ENCODE results near the gene ETV6. TPM values are rescaled to one million over a fixed set of nuclear protein-coding genes. Genes with fewer than 3 reads are reported as not detected.

Gene ETV6
- total RNA-seq, 1 experiment from 2014 or later = 17.2 TPM

DNA sequence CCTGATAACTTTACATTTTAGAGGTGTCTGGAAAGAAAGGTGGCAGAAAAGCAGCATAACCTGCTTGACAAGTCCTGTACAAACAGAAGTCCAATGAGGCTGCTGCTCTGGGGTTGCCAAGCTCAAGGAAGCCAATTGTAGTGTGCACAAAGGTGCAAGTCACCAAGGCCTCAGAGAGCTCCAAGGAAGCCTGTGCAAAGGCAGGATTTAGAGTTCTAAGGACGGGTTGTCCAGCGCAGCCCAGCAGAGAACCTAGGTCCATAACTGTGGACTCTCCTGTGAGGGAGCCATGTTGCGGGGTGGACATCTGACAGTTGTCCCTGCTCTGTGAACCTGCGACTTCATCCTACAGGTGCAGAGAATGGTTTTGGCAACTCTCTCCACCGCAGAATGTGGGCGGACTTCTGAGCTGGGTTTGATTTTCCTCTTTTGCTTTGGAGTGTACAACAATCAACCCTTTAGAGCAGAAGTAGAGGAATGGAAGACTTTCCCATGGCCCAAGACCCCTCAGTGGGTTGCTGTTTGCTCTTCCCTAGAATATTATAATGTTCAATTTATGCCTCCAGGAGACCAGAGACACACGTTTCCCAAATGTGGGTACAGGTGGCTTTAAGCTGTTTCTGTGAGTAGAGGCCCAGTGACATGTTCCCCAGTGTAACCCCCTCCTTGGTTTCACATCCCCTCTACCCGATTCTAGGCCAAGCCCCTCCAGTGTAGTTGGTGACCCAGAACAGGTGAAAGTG, 81.0 kb downstream of the ETV6 start:
- in situ Hi-C loops (cut with HindIII; ENCODE audit: low pct_unique_long_range_greater_than_20kb, low sequenced_read_pairs) (no loop called here), intact Hi-C loops (cut with micrococcal nuclease; ENCODE audit: unreplicated experiment) (no loop called here)
- TF ChIP-seq TCF7L2 (IDR thresholded peaks at IDR 0.05; ENCODE audit: low read depth, low read length) (no peak), POLR2AphosphoS5 (IDR thresholded peaks at IDR 0.05; ENCODE audit: low read depth, low read length) (no peak)
- Histone ChIP-seq H3K27me3 (ENCODE audit: control insufficient read depth, insufficient read depth, low read length) (no peaks in the 10 kb centered on the region), H3K4me1 (ENCODE audit: control insufficient read depth, insufficient read depth, low read length) (no peaks in the 10 kb centered on the region), H3K4me3 (ENCODE audit: low read depth in 2 of 2, low read length in 2 of 2) (no peak overlapping the region), H3K36me3 (ENCODE audit: control insufficient read depth, insufficient read depth, low read length) (no peaks in the 10 kb centered on the region), H3K27ac (ENCODE audit: low read length) (no peak overlapping the region), H3K9me3 (ENCODE audit: control insufficient read depth, insufficient read depth, low read depth, low read length) (no peaks in the 10 kb centered on the region)
- ATAC-seq (no peak), DNase-seq (ENCODE audit: low read depth, low spot score) (no peak)
- ChIA-PET POLR2A (interaction anchor here (0.5 kb wide), 1 partner anchor 284 kb away, joined by 7 read pairs; no protein-coding TSS in a partner anchor), CTCF (no interaction called here)
- no TSS peak for BruUV-seq (replicated peaks)

DNA sequence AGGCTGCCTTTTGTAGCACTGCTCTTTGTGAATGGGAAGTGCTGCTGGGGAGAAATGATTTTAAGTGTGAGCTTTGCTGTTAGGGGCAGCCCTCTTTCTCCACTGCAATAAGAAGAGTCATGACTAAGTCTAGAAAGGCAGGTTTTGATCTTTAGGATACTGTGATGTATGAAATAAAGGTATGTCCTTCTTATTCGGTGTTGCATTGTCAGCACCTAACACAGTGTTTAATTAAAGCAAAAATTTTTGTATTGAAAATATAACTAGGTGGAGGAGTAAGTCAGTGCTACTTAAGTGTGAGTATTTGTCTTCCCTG, 81.5 kb downstream of the ETV6 start:
- no peaks in the 10 kb centered on the region for H3K9me3 ChIP-seq (ENCODE audit: control insufficient read depth, insufficient read depth, low read depth, low read length)
- in situ Hi-C loops (cut with HindIII; ENCODE audit: low pct_unique_long_range_greater_than_20kb, low sequenced_read_pairs) = no loop called here
- CTCF ChIA-PET = no interaction called here
- H3K4me3 ChIP-seq (ENCODE audit: low read depth in 2 of 2, low read length in 2 of 2) = no peak overlapping the region
- intact Hi-C loops (cut with micrococcal nuclease; ENCODE audit: unreplicated experiment) = no loop called here
- no peak overlapping the region for H3K27ac ChIP-seq (ENCODE audit: low read length)
- H3K36me3 ChIP-seq (ENCODE audit: control insufficient read depth, insufficient read depth, low read length) = no peaks in the 10 kb centered on the region
- POLR2A ChIA-PET = no interaction called here
- DNase-seq (ENCODE audit: low read depth, low spot score) = no peak
- TF ChIP-seq POLR2AphosphoS5 (IDR thresholded peaks at IDR 0.05; ENCODE audit: low read depth, low read length) (no peak), SIN3A (IDR thresholded peaks at IDR 0.05; ENCODE audit: borderline replicate concordance, insufficient read depth, low read depth, low read length) (no peak), TCF7L2 (IDR thresholded peaks at IDR 0.05; ENCODE audit: low read depth, low read length) (no peak)
- TF ChIP-seq, protein P1, sequence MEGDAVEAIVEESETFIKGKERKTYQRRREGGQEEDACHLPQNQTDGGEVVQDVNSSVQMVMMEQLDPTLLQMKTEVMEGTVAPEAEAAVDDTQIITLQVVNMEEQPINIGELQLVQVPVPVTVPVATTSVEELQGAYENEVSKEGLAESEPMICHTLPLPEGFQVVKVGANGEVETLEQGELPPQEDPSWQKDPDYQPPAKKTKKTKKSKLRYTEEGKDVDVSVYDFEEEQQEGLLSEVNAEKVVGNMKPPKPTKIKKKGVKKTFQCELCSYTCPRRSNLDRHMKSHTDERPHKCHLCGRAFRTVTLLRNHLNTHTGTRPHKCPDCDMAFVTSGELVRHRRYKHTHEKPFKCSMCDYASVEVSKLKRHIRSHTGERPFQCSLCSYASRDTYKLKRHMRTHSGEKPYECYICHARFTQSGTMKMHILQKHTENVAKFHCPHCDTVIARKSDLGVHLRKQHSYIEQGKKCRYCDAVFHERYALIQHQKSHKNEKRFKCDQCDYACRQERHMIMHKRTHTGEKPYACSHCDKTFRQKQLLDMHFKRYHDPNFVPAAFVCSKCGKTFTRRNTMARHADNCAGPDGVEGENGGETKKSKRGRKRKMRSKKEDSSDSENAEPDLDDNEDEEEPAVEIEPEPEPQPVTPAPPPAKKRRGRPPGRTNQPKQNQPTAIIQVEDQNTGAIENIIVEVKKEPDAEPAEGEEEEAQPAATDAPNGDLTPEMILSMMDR (IDR thresholded peaks at IDR 0.05) = no peak
- TF ChIP-seq, protein P2, sequence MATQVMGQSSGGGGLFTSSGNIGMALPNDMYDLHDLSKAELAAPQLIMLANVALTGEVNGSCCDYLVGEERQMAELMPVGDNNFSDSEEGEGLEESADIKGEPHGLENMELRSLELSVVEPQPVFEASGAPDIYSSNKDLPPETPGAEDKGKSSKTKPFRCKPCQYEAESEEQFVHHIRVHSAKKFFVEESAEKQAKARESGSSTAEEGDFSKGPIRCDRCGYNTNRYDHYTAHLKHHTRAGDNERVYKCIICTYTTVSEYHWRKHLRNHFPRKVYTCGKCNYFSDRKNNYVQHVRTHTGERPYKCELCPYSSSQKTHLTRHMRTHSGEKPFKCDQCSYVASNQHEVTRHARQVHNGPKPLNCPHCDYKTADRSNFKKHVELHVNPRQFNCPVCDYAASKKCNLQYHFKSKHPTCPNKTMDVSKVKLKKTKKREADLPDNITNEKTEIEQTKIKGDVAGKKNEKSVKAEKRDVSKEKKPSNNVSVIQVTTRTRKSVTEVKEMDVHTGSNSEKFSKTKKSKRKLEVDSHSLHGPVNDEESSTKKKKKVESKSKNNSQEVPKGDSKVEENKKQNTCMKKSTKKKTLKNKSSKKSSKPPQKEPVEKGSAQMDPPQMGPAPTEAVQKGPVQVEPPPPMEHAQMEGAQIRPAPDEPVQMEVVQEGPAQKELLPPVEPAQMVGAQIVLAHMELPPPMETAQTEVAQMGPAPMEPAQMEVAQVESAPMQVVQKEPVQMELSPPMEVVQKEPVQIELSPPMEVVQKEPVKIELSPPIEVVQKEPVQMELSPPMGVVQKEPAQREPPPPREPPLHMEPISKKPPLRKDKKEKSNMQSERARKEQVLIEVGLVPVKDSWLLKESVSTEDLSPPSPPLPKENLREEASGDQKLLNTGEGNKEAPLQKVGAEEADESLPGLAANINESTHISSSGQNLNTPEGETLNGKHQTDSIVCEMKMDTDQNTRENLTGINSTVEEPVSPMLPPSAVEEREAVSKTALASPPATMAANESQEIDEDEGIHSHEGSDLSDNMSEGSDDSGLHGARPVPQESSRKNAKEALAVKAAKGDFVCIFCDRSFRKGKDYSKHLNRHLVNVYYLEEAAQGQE (IDR thresholded peaks at IDR 0.05; ENCODE audit: insufficient read depth in 1 of 2, low read depth in 2 of 2, low read length in 1 of 2) = no peak
- no peaks in the 10 kb centered on the region for H3K4me1 ChIP-seq (ENCODE audit: control insufficient read depth, insufficient read depth, low read length)
- ATAC-seq = no peak
- BruUV-seq (replicated peaks) = no TSS peak
- H3K27me3 ChIP-seq (ENCODE audit: control insufficient read depth, insufficient read depth, low read length) = no peaks in the 10 kb centered on the region

DNA sequence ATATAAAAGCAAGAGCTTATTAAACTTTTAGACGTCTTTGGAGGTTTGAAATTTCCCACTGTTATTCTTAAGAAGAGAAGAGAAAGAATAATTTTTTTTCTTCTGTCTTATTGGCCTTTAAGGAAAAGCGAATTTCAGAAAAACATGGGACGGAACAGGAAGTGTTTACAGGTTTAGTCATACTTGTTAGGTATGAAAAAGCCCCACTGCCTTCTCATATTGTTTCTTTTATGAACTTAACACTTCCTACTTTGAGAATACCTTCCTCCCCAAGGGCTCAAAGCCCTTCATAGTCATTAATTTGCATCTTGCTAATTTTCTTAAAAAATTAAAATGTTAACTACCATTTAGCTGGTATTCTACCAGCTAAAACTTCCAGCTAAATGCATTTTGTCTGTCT, 82.0 kb downstream of the ETV6 start:
- no TSS peak for BruUV-seq (replicated peaks)
- no peak overlapping the region for H3K4me3 ChIP-seq (ENCODE audit: low read depth in 2 of 2, low read length in 2 of 2)
- ATAC-seq (no peak), DNase-seq (ENCODE audit: low read depth, low spot score) (no peak)
- CTCF ChIA-PET = no interaction called here
- no peaks in the 10 kb centered on the region for H3K9me3 ChIP-seq (ENCODE audit: control insufficient read depth, insufficient read depth, low read depth, low read length)
- H3K27me3 ChIP-seq (ENCODE audit: control insufficient read depth, insufficient read depth, low read length) = no peaks in the 10 kb centered on the region
- no peaks in the 10 kb centered on the region for H3K36me3 ChIP-seq (ENCODE audit: control insufficient read depth, insufficient read depth, low read length)
- no peaks in the 10 kb centered on the region for H3K4me1 ChIP-seq (ENCODE audit: control insufficient read depth, insufficient read depth, low read length)
- H3K27ac ChIP-seq (ENCODE audit: low read length) = no peak overlapping the region
- intact Hi-C loops (cut with micrococcal nuclease; ENCODE audit: unreplicated experiment) (no loop called here), in situ Hi-C loops (cut with HindIII; ENCODE audit: low pct_unique_long_range_greater_than_20kb, low sequenced_read_pairs) (no loop called here)
- no peak for TF ChIP-seq POLR2AphosphoS5 (IDR thresholded peaks at IDR 0.05; ENCODE audit: low read depth, low read length)
- TF ChIP-seq, protein P2 (IDR thresholded peaks at IDR 0.05; ENCODE audit: insufficient read depth in 1 of 2, low read depth in 2 of 2, low read length in 1 of 2) = no peak
- TF ChIP-seq, protein P1 (IDR thresholded peaks at IDR 0.05) = no peak
- TF ChIP-seq SIN3A (IDR thresholded peaks at IDR 0.05; ENCODE audit: borderline replicate concordance, insufficient read depth, low read depth, low read length) = no peak
- TF ChIP-seq TCF7L2 (IDR thresholded peaks at IDR 0.05; ENCODE audit: low read depth, low read length) = no peak
- POLR2A ChIA-PET = no interaction called here

All from Panc1 (cell line).